GM12878 (cell line): Measurements from ENCODE around the gene B3GNT9. TPM values are rescaled to one million over a fixed set of nuclear protein-coding genes. Genes with fewer than 3 reads are reported as not detected.

Experiments used
- CHD4 ChIP-seq: fragments of 200-600 bp; sonication (generic); IDR thresholded peaks from 2 replicates; pipeline ENCODE4 v1.6.1; 2016; ENCODE audit warnings: mild to moderate bottlenecking
- IRF5 ChIP-seq: fragments of 450-650 bp; IDR thresholded peaks from 2 replicates; pipeline ENCODE4 v1.6.1; 2017; ENCODE audit warnings: borderline replicate concordance
- JUND ChIP-seq: IDR thresholded peaks from 2 replicates; pipeline ENCODE4 v1.6.1; 2012; ENCODE audit warnings: low read depth, mild to moderate bottlenecking, low read length, improper control_type of control experiment, moderate library complexity
- MTA2 ChIP-seq: fragments of 450-650 bp; IDR thresholded peaks from 2 replicates; pipeline ENCODE4 v1.6.1; 2016; ENCODE audit warnings: low read depth, mild to moderate bottlenecking, moderate library complexity
- POU2F2 ChIP-seq: IDR thresholded peaks from 3 replicates; pipeline ENCODE4 v1.6.1; 2011; ENCODE audit warnings: low read depth, mild to moderate bottlenecking, low read length, borderline replicate concordance
- RBBP5 ChIP-seq: fragments of 200-600 bp; sonication (generic); conservative IDR thresholded peaks from 2 replicates; pipeline ENCODE4 v1.6.1; 2016
- SMAD1 ChIP-seq: fragments of 450-650 bp; IDR thresholded peaks from 2 replicates; pipeline ENCODE4 v1.6.1; 2018; ENCODE audit warnings: mild to moderate bottlenecking, low read depth; ENCODE audit not compliant: partially characterized antibody
- TBL1XR1 ChIP-seq: IDR thresholded peaks from 2 replicates; pipeline ENCODE4 v1.6.1; 2012; ENCODE audit warnings: low read depth, low read length, improper control_type of control experiment
- WRNIP1 ChIP-seq: IDR thresholded peaks from 2 replicates; pipeline ENCODE4 v1.6.1; 2011; ENCODE audit warnings: low read depth, low read length, improper control_type of control experiment, borderline replicate concordance
- ZBTB11 ChIP-seq: fragments of 450-650 bp; formaldehyde crosslinking; IDR thresholded peaks from 2 replicates; pipeline ENCODE4 v1.5.0; 2022; ENCODE audit warnings: mild to moderate bottlenecking, missing genetic modification characterization
- ZNF217 ChIP-seq: fragments of 450-650 bp; IDR thresholded peaks from 2 replicates; pipeline ENCODE4 v1.6.1; 2017; ENCODE audit warnings: antibody characterized with exemption, mild to moderate bottlenecking
- ZNF274 ChIP-seq: IDR thresholded peaks from one replicate; pipeline ENCODE4 v1.8.0; 2011; ENCODE audit not compliant: insufficient read length, insufficient read depth
- ZNF592 ChIP-seq: fragments of 450-650 bp; IDR thresholded peaks from 2 replicates; pipeline ENCODE4 v1.6.1; 2017; ENCODE audit warnings: mild to moderate bottlenecking, moderate library complexity
- ZNF687 ChIP-seq: fragments of 450-650 bp; IDR thresholded peaks from 2 replicates; pipeline ENCODE4 v1.6.1; 2017; ENCODE audit warnings: mild to moderate bottlenecking, moderate library complexity
- polyA plus RNA-seq, 11 experiments: library from polyadenylated mRNA; depleted of rRNA in 4 of 11; unstranded in 6 of 11; stranded (reverse) in 5 of 11; fragments of >200 nt; fragmentation: Nextera tagmentation in 4 of 11; fragmentation: Illumina TruSeq in 1 of 11; extraction: Ambion mirVana in 4 of 11; extraction: Trizol in 1 of 11; gene quantifications; 1 replicate in 1 of 11; 2 replicates in 10 of 11; pipeline versions ENCODE4 v1.2.1 to v1.2.3, GENCODE V29; 2011 to 2016; ENCODE audit warnings: inconsistent platforms in 2 of 11, missing spikeins in 2 of 11, low read depth in 1 of 11
- total RNA-seq, 4 experiments: library from RNA; depleted of rRNA in 3 of 4; stranded (reverse); fragments of >200 nt in 3 of 4; fragmentation: Illumina TruSeq in 1 of 4; extraction: Trizol in 1 of 4; gene quantifications; 2 replicates each; pipeline versions ENCODE4 v1.2.1 to v1.2.3, GENCODE V29; 2013 to 2021

The B3GNT9 gene
- total and polyA plus RNA-seq, 10 of the 15 experiments (the other 5 are each of a cell fraction or from before 2014, with no cell fraction given), result 0.08 to 5.0 (median 1.9) TPM

GRCh38 chr16:67101311-67102082 is 49.3 kb downstream of the B3GNT9 start (continued):
- TF ChIP-seq ZNF592 (no peak), IRF5 (no peak), SMAD1 (no peak), ZNF687 (no peak), CHD4 (no peak), ZBTB11 (no peak), JUND (no peak), WRNIP1 (no peak), POU2F2 (no peak), RBBP5 (no peak), TBL1XR1 (no peak), ZNF217 (no peak), MTA2 (no peak), ZNF274 (no peak)
- TF ChIP-seq, all 136 proteins: peak for 8
